Endothelial cell of umbilical vein (primary cell): Measurements from ENCODE around the gene ADCY2. TPM values are rescaled to one million over a fixed set of nuclear protein-coding genes. Genes with fewer than 3 reads are reported as not detected.

Experiments
- BruUV-seq: library from RNA; stranded (reverse); fragments of 400-500 nt; replicated peaks from 2 replicates; lab custom pipeline; 2021; lab: Mats Ljungman, UMichigan
- CTCF ChIA-PET: fragments of 300-600, 350-600 bp; sonication (Branson Sonifier 250); formaldehyde crosslinking; loops from one replicate; lab custom pipeline; 2021; ENCODE audit warnings: antibody characterized with exemption, inconsistent platforms; lab: Charles Lee
- POLR2A ChIA-PET: fragments of 300-600, 350-600 bp; sonication (Branson Sonifier 250); formaldehyde crosslinking; loops from one replicate; lab custom pipeline; 2021; ENCODE audit warnings: antibody characterized with exemption, inconsistent platforms; lab: Charles Lee
- DNase-seq: peaks from one replicate; pipeline ENCODE4 v3.0.0-alpha.2; 2011; ENCODE audit warnings: low read depth, low spot score
- FAIRE-seq: peaks from 2 replicates; lab custom pipeline; 2011; peaks lifted over from hg19 to GRCh38; lab: Jason Lieb, UNC
- H2AFZ ChIP-seq: 2 replicates; pipeline ENCODE4 v1.6.0; 2012; ENCODE audit warnings: low read depth, low read length, control low read depth, inconsistent platforms
- H3K27ac ChIP-seq: 2 replicates; pipeline ENCODE4 v1.5.1; 2011; ENCODE audit warnings: low read depth, mild to moderate bottlenecking, control low read depth, low read length, moderate library complexity; ENCODE audit not compliant: insufficient read depth
- H3K27me3 ChIP-seq, 2 experiments: 2 replicates each; pipeline versions ENCODE4 v1.6.0 to v1.6.1; 2011; ENCODE audit warnings: low read length in 2 of 2, mixed read lengths in 1 of 2; ENCODE audit not compliant: control insufficient read depth in 2 of 2, insufficient read depth in 2 of 2
- H3K36me3 ChIP-seq, 2 experiments: 2 replicates in 1 of 2; 3 replicates in 1 of 2; pipeline ENCODE4 v1.5.1; 2011; ENCODE audit warnings: low read length in 2 of 2, mild to moderate bottlenecking in 1 of 2, moderate library complexity in 1 of 2; ENCODE audit not compliant: control insufficient read depth in 2 of 2, insufficient read depth in 2 of 2; ENCODE audit errors: extremely low read depth in 1 of 2
- H3K4me1 ChIP-seq: 3 replicates; pipeline ENCODE4 v1.5.1; 2011; ENCODE audit warnings: mild to moderate bottlenecking, low read length; ENCODE audit not compliant: control insufficient read depth, insufficient read depth; ENCODE audit errors: extremely low read depth
- H3K4me2 ChIP-seq: 2 replicates; pipeline ENCODE4 v1.6.1; 2011; ENCODE audit warnings: low read length, control low read depth, mixed read lengths; ENCODE audit not compliant: insufficient read depth
- H3K4me3 ChIP-seq, 3 experiments: fragments of 200-600 bp in 1 of 3; sonication (generic), shearing (Covaris generic) in 1 of 3; replicated peaks in 1 of 3; 2 replicates each; pipeline ENCODE4 v1.5.1; 2011 to 2016; ENCODE audit warnings: control low read depth in 3 of 3, low read length in 3 of 3, mild to moderate bottlenecking in 2 of 3, inconsistent platforms in 1 of 3, low read depth in 1 of 3, moderate library complexity in 1 of 3; ENCODE audit not compliant: insufficient read depth in 1 of 3
- H3K79me2 ChIP-seq: 2 replicates; pipeline ENCODE4 v1.6.0; 2012; ENCODE audit warnings: low read length, inconsistent platforms; ENCODE audit not compliant: control insufficient read depth, insufficient read depth
- H3K9ac ChIP-seq: replicated peaks from 2 replicates; pipeline ENCODE3; 2011; ENCODE audit warnings: low read length, control low read depth; ENCODE audit not compliant: insufficient read depth; ENCODE audit errors: extremely low read depth
- H3K9me1 ChIP-seq: replicated peaks from 3 replicates; pipeline ENCODE4 v1.6.0; 2011; ENCODE audit warnings: mild to moderate bottlenecking, low read length; ENCODE audit not compliant: control insufficient read depth, insufficient read depth; ENCODE audit errors: extremely low read depth
- H3K9me3 ChIP-seq: replicated peaks from 2 replicates; pipeline ENCODE4 v1.5.1; 2012; ENCODE audit warnings: low read length, inconsistent platforms; ENCODE audit not compliant: control insufficient read depth, insufficient read depth
- H4K20me1 ChIP-seq: replicated peaks from 2 replicates; pipeline ENCODE3; 2011; ENCODE audit warnings: mild to moderate bottlenecking, low read length; ENCODE audit not compliant: control insufficient read depth, insufficient read depth; ENCODE audit errors: extremely low read depth
- EZH2 ChIP-seq: IDR thresholded peaks from 2 replicates; pipeline ENCODE4 v1.6.1; 2012; ENCODE audit warnings: borderline replicate concordance, low read depth, mild to moderate bottlenecking, moderate library complexity, low read length, inconsistent platforms; ENCODE audit not compliant: severe bottlenecking
- FOS ChIP-seq: IDR thresholded peaks from 2 replicates; pipeline ENCODE4 v1.6.1; 2011; ENCODE audit warnings: mild to moderate bottlenecking, low read length, moderate library complexity, borderline replicate concordance; ENCODE audit not compliant: insufficient read depth
- GATA2 ChIP-seq: IDR thresholded peaks from 2 replicates; pipeline ENCODE4 v1.7.0; 2011; ENCODE audit warnings: low read depth, mild to moderate bottlenecking, moderate library complexity, mixed read lengths, low read length; ENCODE audit not compliant: insufficient read length, insufficient read depth
- JUN ChIP-seq: IDR thresholded peaks from 2 replicates; pipeline ENCODE4 v1.6.1; 2011; ENCODE audit warnings: borderline replicate concordance, low read depth; ENCODE audit not compliant: insufficient read length, insufficient read depth
- MYC ChIP-seq: IDR thresholded peaks from one replicate; pipeline ENCODE4 v1.6.1; 2011; ENCODE audit warnings: mild to moderate bottlenecking, low read depth, low read length
- POLR2A ChIP-seq: IDR thresholded peaks from 2 replicates; pipeline ENCODE4 v1.6.1; 2012; ENCODE audit warnings: low read depth, mild to moderate bottlenecking, control low read depth, low read length
- POLR2AphosphoS5 ChIP-seq: IDR thresholded peaks from 2 replicates; pipeline ENCODE4 v1.6.1; 2012; ENCODE audit warnings: low read depth, mild to moderate bottlenecking, control low read depth, low read length, moderate library complexity; ENCODE audit not compliant: insufficient read depth
- dilution Hi-C: fragments of 300-500 bp; cut with MboI; formaldehyde crosslinking; loops from one replicate; pipeline ENCODE4 v1.15.0; 2019; ENCODE audit warnings: low sequenced_read_pairs; ENCODE audit not compliant: extremely low pct_ligation_motif_present
- intact Hi-C: fragments of 100-400 bp; cut with micrococcal nuclease; formaldehyde crosslinking; loops from one replicate; pipeline ENCODE4 v1.10.0; 2022
- polyA plus RNA-seq, 4 experiments: library from polyadenylated mRNA; depleted of rRNA in 3 of 4; stranded (reverse) in 3 of 4; unstranded in 1 of 4; fragments of >200 nt; gene quantifications; 2 replicates each; pipeline versions ENCODE4 v1.2.1 to v1.2.3, GENCODE V29; 2011 to 2012; ENCODE audit warnings: missing spikeins in 1 of 4
- total RNA-seq: library from RNA; stranded (reverse); gene quantifications from 2 replicates; pipeline ENCODE4 v1.2.3, GENCODE V29; 2021
- TF ChIP-seq, protein P1 (sequence below), 2 donors: IDR thresholded peaks; 1 replicate in 1 of 2; 2 replicates in 1 of 2; pipeline ENCODE4 v1.5.1; 2011; ENCODE audit warnings: low read length in 2 of 2, mild to moderate bottlenecking in 2 of 2, moderate library complexity in 2 of 2, control low read depth in 1 of 2, inconsistent platforms in 1 of 2, low read depth in 1 of 2; ENCODE audit not compliant: insufficient read depth in 1 of 2; ENCODE audit errors: extremely low read depth in 1 of 2
- TF ChIP-seq, protein P2 (sequence below): IDR thresholded peaks from 2 replicates; pipeline ENCODE4 v1.6.1; 2011; ENCODE audit not compliant: insufficient read depth, insufficient read length

Gene ADCY2
- total and polyA plus RNA-seq, 2 donors (not counting 3 experiments of a cell fraction or from before 2014, with no cell fraction given) = under 0.01 TPM; not detected in 1

DNA sequence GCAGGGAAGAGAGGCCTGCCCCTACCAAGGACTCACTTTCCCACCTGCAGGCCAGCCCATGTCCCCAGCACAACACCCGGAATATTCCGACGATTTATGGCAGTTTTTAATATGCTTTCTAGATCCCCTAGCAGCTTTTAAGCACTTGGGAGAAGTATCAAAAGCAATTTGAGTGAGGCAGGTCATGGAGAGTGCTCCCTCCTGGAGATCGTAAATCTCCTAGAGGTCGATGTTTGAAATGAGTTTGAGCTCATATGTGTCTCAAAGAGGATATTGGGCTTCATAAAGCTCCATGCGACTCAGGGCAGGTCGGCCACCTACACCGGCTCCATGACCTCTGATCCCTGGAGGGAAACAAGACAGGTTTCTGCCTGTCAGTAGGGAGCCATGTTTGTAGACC, 427.7 kb downstream of the ADCY2 start:
- H3K27ac ChIP-seq = no peak overlapping the region
- H3K9me3 ChIP-seq = no peaks in the 10 kb centered on the region
- FAIRE-seq = no peak
- ChIA-PET POLR2A (no interaction called here), CTCF (no interaction called here)
- DNase-seq = no peak
- BruUV-seq = no TSS peak
- no peak overlapping the region for H2AFZ ChIP-seq
- dilution Hi-C loops = no loop called here
- H3K4me3 ChIP-seq = no peak overlapping the region
- intact Hi-C loops = no loop called here
- H3K9me1 ChIP-seq = no peaks in the 10 kb centered on the region
- no peak for TF ChIP-seq POLR2AphosphoS5
- TF ChIP-seq FOS = no peak
- TF ChIP-seq, protein P1, sequence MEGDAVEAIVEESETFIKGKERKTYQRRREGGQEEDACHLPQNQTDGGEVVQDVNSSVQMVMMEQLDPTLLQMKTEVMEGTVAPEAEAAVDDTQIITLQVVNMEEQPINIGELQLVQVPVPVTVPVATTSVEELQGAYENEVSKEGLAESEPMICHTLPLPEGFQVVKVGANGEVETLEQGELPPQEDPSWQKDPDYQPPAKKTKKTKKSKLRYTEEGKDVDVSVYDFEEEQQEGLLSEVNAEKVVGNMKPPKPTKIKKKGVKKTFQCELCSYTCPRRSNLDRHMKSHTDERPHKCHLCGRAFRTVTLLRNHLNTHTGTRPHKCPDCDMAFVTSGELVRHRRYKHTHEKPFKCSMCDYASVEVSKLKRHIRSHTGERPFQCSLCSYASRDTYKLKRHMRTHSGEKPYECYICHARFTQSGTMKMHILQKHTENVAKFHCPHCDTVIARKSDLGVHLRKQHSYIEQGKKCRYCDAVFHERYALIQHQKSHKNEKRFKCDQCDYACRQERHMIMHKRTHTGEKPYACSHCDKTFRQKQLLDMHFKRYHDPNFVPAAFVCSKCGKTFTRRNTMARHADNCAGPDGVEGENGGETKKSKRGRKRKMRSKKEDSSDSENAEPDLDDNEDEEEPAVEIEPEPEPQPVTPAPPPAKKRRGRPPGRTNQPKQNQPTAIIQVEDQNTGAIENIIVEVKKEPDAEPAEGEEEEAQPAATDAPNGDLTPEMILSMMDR (IDR thresholded peaks at IDR 0.05; ENCODE audit: extremely low read depth in 1 of 2, insufficient read depth in 1 of 2, low read depth in 1 of 2, low read length in 2 of 2) = no peak
- TF ChIP-seq, protein P2, sequence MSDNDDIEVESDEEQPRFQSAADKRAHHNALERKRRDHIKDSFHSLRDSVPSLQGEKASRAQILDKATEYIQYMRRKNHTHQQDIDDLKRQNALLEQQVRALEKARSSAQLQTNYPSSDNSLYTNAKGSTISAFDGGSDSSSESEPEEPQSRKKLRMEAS = no peak
- TF ChIP-seq JUN = no peak
- TF ChIP-seq POLR2A = no peak
- no peak for TF ChIP-seq EZH2
- TF ChIP-seq MYC = no peak
- no peak for TF ChIP-seq GATA2
- no peaks in the 10 kb centered on the region for H4K20me1 ChIP-seq
- no peaks in the 10 kb centered on the region for H3K4me1 ChIP-seq
- no peaks in the 10 kb centered on the region for H3K27me3 ChIP-seq
- H3K9ac ChIP-seq = no peak overlapping the region
- no peak overlapping the region for H3K4me2 ChIP-seq
- H3K79me2 ChIP-seq = no peaks in the 10 kb centered on the region
- H3K36me3 ChIP-seq = no peaks in the 10 kb centered on the region
